Metanephros (tissue), 1 donor: ENCODE data around the gene TBX4. TPM values are rescaled to one million over a fixed set of nuclear protein-coding genes. Genes with fewer than 3 reads are reported as not detected.

Experiments
- total RNA-seq: library from RNA; depleted of rRNA; stranded (reverse); fragments of >200 nt; gene quantifications from one replicate; pipeline ENCODE4 v1.2.3, GENCODE V29; 2014

TBX4 gene
- total RNA-seq = 0.58 TPM

DNA sequence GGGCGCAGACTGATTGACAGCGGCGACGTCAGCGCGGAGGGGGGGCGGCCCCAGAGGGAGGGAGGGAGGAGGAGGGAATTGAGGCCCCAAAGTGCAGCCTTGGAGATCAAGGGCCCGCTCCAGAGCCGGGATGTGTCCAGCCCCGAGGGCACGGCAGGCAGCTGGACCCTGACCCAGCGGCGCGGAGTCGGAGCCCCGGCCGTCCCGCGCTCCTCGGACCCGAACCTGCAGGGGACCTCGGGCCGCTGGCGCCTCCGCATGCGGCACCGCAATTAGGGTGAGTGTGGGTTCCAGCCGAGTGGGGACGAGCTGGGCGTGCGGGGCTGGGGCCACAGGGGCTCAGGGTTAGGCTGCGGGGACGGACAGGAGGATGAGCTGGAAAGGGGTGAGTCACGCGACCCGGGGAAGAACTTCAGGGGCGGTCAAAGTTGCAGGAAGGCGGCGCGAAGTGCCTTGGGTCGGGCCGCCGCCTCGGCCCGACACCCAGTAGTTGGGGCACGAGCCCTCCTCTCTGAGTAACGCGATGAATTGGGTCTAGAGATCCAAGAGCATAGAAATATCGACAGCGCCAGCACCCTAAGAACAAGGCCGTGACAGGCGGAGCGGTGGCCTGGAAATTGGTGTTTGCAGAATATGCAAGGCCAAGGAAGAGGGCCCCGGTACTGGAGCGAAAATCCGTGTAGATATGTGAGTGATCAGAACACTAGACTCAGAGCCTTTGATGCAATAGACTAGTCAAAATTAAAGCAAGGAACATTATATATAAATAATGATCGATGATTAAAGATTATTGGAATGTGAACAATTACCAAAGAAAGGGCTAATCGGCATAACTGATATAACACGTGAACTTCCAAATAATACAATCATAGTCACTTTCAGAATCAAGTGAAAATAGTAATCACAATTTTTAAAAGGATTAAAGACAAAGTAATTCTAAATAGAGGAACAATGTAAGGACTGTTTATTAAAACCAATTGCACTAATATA, at the start of gene TBX4:
TSS of gene TBX4 (plus strand) at position 122 of the 990 bp plus-strand sequence. CDS start 4,069 bp downstream, outside the sequence.

Other genes with a start within 250 kb of the TBX4 start
- gene TBX2, start 52.6 kb upstream of the TBX4 start, total RNA-seq = 103 TPM
- not detected for gene NACA2, start 138.8 kb downstream of the TBX4 start, total RNA-seq